Measurements from ENCODE around the gene XXYLT1.
"Not testable (repeated sequence)": the region's sequence is repeated elsewhere in the genome, so short reads cannot be mapped to it uniquely, and the experiment has no call there.

The XXYLT1 gene

GRCh38 chr3:195219351-195220230 lies 51.4 kb downstream of the XXYLT1 start:
- no peak for TF ChIP-seq CTCF (IDR thresholded peaks at IDR 0.05; ENCODE audit: low read depth, low read length, missing control alignments)

GRCh38 chr3:195218331-195218730 lies 52.6 kb downstream of the XXYLT1 start:
- DNase-seq (ENCODE audit: extremely low read depth, low read depth); H3K4me3 ChIP-seq (replicated peaks; ENCODE audit: low read depth, low read length): not testable (repeated sequence)

More at GRCh38 chr3:195219351-195220230, 51.4 kb downstream of the XXYLT1 start:
- H3K4me3 ChIP-seq (replicated peaks; ENCODE audit: low read depth, low read length), result no peak overlapping the region
- DNase-seq (ENCODE audit: extremely low read depth, low read depth), result no peak

- not testable (repeated sequence) for H3K4me3 ChIP-seq (replicated peaks; ENCODE audit: low read depth, low read length); DNase-seq (ENCODE audit: extremely low read depth, low read depth)
These were observed 55.4 kb downstream of the XXYLT1 start for GRCh38 chr3:195215576-195215975.

- no peak for DNase-seq (ENCODE audit: extremely low read depth, low read depth)
- H3K4me3 ChIP-seq (replicated peaks; ENCODE audit: low read depth, low read length), result no peak overlapping the region
- no peak for TF ChIP-seq CTCF (IDR thresholded peaks at IDR 0.05; ENCODE audit: low read depth, low read length, missing control alignments)
These were observed 56.6 kb downstream of the XXYLT1 start for GRCh38 chr3:195214381-195214780.

- no peak for TF ChIP-seq CTCF (IDR thresholded peaks at IDR 0.05; ENCODE audit: low read depth, low read length, missing control alignments)
- no peak for DNase-seq (ENCODE audit: extremely low read depth, low read depth)
- no peak overlapping the region for H3K4me3 ChIP-seq (replicated peaks; ENCODE audit: low read depth, low read length)
These were observed 57.2 kb downstream of the XXYLT1 start for GRCh38 chr3:195213639-195214315.

- no peak overlapping the region for H3K4me3 ChIP-seq (replicated peaks; ENCODE audit: low read depth, low read length)
- no peak for DNase-seq (ENCODE audit: extremely low read depth, low read depth)
- no peak for TF ChIP-seq CTCF (IDR thresholded peaks at IDR 0.05; ENCODE audit: low read depth, low read length, missing control alignments)
These were observed 58.1 kb downstream of the XXYLT1 start for GRCh38 chr3:195212749-195213375.

- DNase-seq (ENCODE audit: extremely low read depth, low read depth), result no peak
These were observed 58.8 kb downstream of the XXYLT1 start for GRCh38 chr3:195212033-195212748.

More at GRCh38 chr3:195212033-195212748, 58.8 kb downstream of the XXYLT1 start:
- no peak overlapping the region for H3K4me3 ChIP-seq (replicated peaks; ENCODE audit: low read depth, low read length)
- no peak for TF ChIP-seq CTCF (IDR thresholded peaks at IDR 0.05; ENCODE audit: low read depth, low read length, missing control alignments)

All from HFF-Myc (cell line).